ENCODE measurements around the gene KCNQ1OT1.

- TF ChIP-seq POLR2A (IDR thresholded peaks at IDR 0.05; ENCODE audit: low read length) = no peak
- TF ChIP-seq GATA1 (IDR thresholded peaks at IDR 0.05; ENCODE audit: low read depth, low read length) = no peak
Measured at GRCh38 chr11:2662430-2663299, 37.1 kb downstream of the KCNQ1OT1 start.

Measured in erythroblast (primary cell).